ENCODE measurements around the gene AQP1.

AQP1 gene

DNA sequence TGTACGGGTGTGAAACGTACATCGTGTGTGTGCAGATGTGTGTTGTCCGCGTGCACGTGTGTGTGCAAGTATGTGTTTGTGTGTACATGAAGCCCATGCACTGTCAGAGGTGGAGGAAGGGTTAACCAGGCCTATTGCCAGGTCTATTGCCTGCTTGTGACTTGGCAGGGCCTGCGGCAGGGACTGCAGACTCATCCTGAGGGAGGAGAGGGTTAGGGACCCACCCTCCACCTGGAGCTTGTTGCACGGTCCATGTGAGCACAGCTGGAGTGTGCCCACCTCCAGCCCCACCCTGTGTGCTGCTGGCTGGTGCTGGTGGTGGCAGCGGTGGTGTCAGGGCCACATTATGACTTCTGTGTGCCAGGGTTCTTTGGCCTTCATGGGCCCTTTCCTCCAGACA, 7.1 kb upstream of the AQP1 start:
- no peak overlapping the region for H3K4me3 ChIP-seq (ENCODE audit: insufficient read depth, low read depth, low read length, poor library complexity, severe bottlenecking)
- no peaks in the 10 kb centered on the region for H3K36me3 ChIP-seq (ENCODE audit: control insufficient read depth, insufficient read depth, low read length)
- H3K4me1 ChIP-seq (ENCODE audit: control insufficient read depth, insufficient read depth, low read length, poor library complexity, severe bottlenecking): no peaks in the 10 kb centered on the region
- no peaks in the 10 kb centered on the region for H3K27me3 ChIP-seq (replicated peaks; ENCODE audit: control insufficient read depth, insufficient read depth, low read length, poor library complexity, severe bottlenecking)
- no peak for DNase-seq
- H3K9me3 ChIP-seq (ENCODE audit: control insufficient read depth, low read length): no peaks in the 10 kb centered on the region
- no peak overlapping the region for H3K27ac ChIP-seq (ENCODE audit: insufficient read depth, low read length, poor library complexity, severe bottlenecking)

GRCh38 chr7:30905078-30906012, 6.3 kb upstream of the AQP1 start:
- H3K27ac ChIP-seq (ENCODE audit: insufficient read depth, low read length, poor library complexity, severe bottlenecking): no peak overlapping the region
- no peak for DNase-seq
- no peaks in the 10 kb centered on the region for H3K27me3 ChIP-seq (replicated peaks; ENCODE audit: control insufficient read depth, insufficient read depth, low read length, poor library complexity, severe bottlenecking)
- H3K36me3 ChIP-seq (ENCODE audit: control insufficient read depth, insufficient read depth, low read length): no peaks in the 10 kb centered on the region
- no peaks in the 10 kb centered on the region for H3K4me1 ChIP-seq (ENCODE audit: control insufficient read depth, insufficient read depth, low read length, poor library complexity, severe bottlenecking)
- H3K4me3 ChIP-seq (ENCODE audit: insufficient read depth, low read depth, low read length, poor library complexity, severe bottlenecking): no peak overlapping the region
- H3K9me3 ChIP-seq (ENCODE audit: control insufficient read depth, low read length): no peaks in the 10 kb centered on the region

DNA sequence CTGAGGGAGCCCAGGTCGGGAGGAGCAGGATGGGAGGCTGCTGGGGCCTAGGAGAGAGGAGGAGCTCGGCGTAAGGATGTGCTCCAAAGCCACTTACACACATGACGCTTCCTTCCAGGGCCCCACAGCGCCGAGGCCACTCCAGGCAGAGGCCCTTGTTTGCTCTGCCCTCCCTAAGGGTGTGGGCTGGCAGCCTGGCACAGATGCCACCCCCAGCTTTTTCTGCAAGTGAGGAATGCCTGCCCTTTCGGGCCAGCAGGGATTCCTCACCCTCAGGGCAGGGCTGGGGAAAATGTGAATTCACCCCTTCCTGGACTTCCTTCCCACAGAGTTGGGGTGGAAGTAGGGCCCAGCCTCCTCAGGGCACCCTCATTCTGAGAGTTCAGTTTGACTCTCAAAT, 5.6 kb upstream of the AQP1 start:
- H3K4me3 ChIP-seq (ENCODE audit: insufficient read depth, low read depth, low read length, poor library complexity, severe bottlenecking): no peak overlapping the region
- DNase-seq: no peak
- no peaks in the 10 kb centered on the region for H3K27me3 ChIP-seq (replicated peaks; ENCODE audit: control insufficient read depth, insufficient read depth, low read length, poor library complexity, severe bottlenecking)
- no peaks in the 10 kb centered on the region for H3K4me1 ChIP-seq (ENCODE audit: control insufficient read depth, insufficient read depth, low read length, poor library complexity, severe bottlenecking)
- H3K36me3 ChIP-seq (ENCODE audit: control insufficient read depth, insufficient read depth, low read length): no peaks in the 10 kb centered on the region
- H3K27ac ChIP-seq (ENCODE audit: insufficient read depth, low read length, poor library complexity, severe bottlenecking): no peak overlapping the region
- H3K9me3 ChIP-seq (ENCODE audit: control insufficient read depth, low read length): no peaks in the 10 kb centered on the region

- Histone ChIP-seq H3K4me1 (ENCODE audit: control insufficient read depth, insufficient read depth, low read length, poor library complexity, severe bottlenecking) (no peaks in the 10 kb centered on the region), H3K9me3 (ENCODE audit: control insufficient read depth, low read length) (no peaks in the 10 kb centered on the region), H3K27ac (ENCODE audit: insufficient read depth, low read length, poor library complexity, severe bottlenecking) (no peak overlapping the region), H3K4me3 (ENCODE audit: insufficient read depth, low read depth, low read length, poor library complexity, severe bottlenecking) (no peak overlapping the region), H3K36me3 (ENCODE audit: control insufficient read depth, insufficient read depth, low read length) (no peaks in the 10 kb centered on the region), H3K27me3 (replicated peaks; ENCODE audit: control insufficient read depth, insufficient read depth, low read length, poor library complexity, severe bottlenecking) (no peaks in the 10 kb centered on the region)
- no peak for DNase-seq
Measured at GRCh38 chr7:30906515-30907240, 5.0 kb upstream of the AQP1 start.

DNA sequence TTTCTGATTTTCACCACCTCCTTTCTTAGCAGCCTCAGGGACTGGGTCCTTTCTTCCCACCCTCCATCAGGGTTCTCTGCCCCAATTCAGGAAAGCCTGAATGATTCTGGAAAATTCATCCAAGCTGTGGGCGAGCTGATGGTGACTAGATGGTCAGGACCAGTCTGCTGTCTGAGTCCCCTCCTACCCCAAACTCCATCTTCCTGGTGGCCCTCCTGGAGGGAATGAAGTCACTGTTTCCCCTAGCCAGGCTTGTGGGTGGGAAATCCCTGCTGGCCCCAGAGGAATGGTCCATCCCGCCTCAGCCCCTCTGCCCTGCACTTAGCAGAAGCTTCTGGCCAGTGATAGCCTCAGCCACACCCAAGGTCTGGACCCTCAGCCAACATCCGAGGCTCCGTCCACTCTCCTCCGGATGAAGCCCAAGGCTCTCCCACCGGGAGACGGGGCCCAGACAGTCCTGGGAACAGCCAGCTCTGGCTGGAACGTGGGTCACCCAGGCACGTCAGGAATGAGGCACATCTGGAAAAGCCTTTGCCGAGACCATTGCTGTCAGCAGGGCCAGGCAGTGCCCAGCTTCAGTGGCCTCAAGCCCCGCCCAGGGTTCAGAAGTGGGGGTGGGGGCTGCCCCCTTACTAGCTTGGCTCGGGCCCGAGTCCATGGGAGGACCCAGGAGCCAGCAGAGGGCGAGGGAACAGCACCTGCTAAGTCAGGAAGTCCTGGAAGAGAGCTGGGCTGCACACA, 4.0 kb upstream of the AQP1 start:
- Histone ChIP-seq H3K27me3 (replicated peaks; ENCODE audit: control insufficient read depth, insufficient read depth, low read length, poor library complexity, severe bottlenecking) (no peaks in the 10 kb centered on the region), H3K4me1 (ENCODE audit: control insufficient read depth, insufficient read depth, low read length, poor library complexity, severe bottlenecking) (no peaks in the 10 kb centered on the region), H3K4me3 (ENCODE audit: insufficient read depth, low read depth, low read length, poor library complexity, severe bottlenecking) (no peak overlapping the region), H3K9me3 (ENCODE audit: control insufficient read depth, low read length) (no peaks in the 10 kb centered on the region), H3K36me3 (ENCODE audit: control insufficient read depth, insufficient read depth, low read length) (no peaks in the 10 kb centered on the region), H3K27ac (ENCODE audit: insufficient read depth, low read length, poor library complexity, severe bottlenecking) (no peak overlapping the region)
- DNase-seq: no peak

- Histone ChIP-seq H3K4me3 (ENCODE audit: insufficient read depth, low read depth, low read length, poor library complexity, severe bottlenecking) (no peak overlapping the region), H3K27ac (ENCODE audit: insufficient read depth, low read length, poor library complexity, severe bottlenecking) (no peak overlapping the region), H3K9me3 (ENCODE audit: control insufficient read depth, low read length) (no peaks in the 10 kb centered on the region), H3K36me3 (ENCODE audit: control insufficient read depth, insufficient read depth, low read length) (no peaks in the 10 kb centered on the region), H3K4me1 (ENCODE audit: control insufficient read depth, insufficient read depth, low read length, poor library complexity, severe bottlenecking) (no peaks in the 10 kb centered on the region), H3K27me3 (replicated peaks; ENCODE audit: control insufficient read depth, insufficient read depth, low read length, poor library complexity, severe bottlenecking) (no peaks in the 10 kb centered on the region)
- DNase-seq: no peak
Measured at GRCh38 chr7:30908681-30909080, 3.0 kb upstream of the AQP1 start.

- no peaks in the 10 kb centered on the region for H3K9me3 ChIP-seq (ENCODE audit: control insufficient read depth, low read length)
- H3K27me3 ChIP-seq (replicated peaks; ENCODE audit: control insufficient read depth, insufficient read depth, low read length, poor library complexity, severe bottlenecking): no peaks in the 10 kb centered on the region
- H3K36me3 ChIP-seq (ENCODE audit: control insufficient read depth, insufficient read depth, low read length): no peaks in the 10 kb centered on the region
- no peak overlapping the region for H3K4me3 ChIP-seq (ENCODE audit: insufficient read depth, low read depth, low read length, poor library complexity, severe bottlenecking)
- no peak overlapping the region for H3K27ac ChIP-seq (ENCODE audit: insufficient read depth, low read length, poor library complexity, severe bottlenecking)
- DNase-seq: no peak
- H3K4me1 ChIP-seq (ENCODE audit: control insufficient read depth, insufficient read depth, low read length, poor library complexity, severe bottlenecking): no peaks in the 10 kb centered on the region
Measured at GRCh38 chr7:30909431-30909830, 2.2 kb upstream of the AQP1 start.

DNA sequence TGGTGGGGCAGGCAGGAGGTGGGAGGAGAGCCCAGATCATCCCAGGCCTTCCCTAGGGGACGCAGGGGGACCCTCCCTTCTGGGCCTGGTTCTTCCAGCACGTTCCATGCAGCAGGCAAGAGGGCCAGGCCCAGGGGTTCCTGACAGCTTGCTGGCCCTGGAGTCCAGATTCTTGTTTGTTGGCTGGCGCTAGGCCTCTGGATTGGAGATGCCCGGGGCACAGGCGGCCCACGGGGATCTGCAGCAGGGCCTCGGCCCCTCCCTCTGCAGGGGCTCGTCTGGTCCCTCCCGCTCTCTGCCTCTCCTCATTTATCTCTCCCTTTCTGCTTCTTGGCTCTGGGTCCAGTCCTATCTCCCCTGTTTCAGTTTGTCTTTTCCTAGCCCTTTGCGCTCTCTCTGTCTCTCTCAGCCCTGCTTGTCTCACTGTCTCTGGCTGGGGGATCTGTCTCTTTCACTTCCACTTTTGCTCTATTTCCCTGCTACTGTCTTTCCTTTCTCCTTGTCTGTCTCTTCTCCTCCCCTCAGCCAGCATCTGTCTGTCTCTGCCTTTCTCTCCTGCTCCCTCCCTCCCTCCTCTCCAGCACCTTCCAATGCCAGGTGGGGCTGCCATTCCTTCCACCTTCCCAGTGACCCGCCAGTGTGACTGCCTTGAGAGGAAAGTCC, 1.1 kb upstream of the AQP1 start:
- no peak overlapping the region for H3K27ac ChIP-seq (ENCODE audit: insufficient read depth, low read length, poor library complexity, severe bottlenecking)
- no peak overlapping the region for H3K4me3 ChIP-seq (ENCODE audit: insufficient read depth, low read depth, low read length, poor library complexity, severe bottlenecking)
- no peaks in the 10 kb centered on the region for H3K9me3 ChIP-seq (ENCODE audit: control insufficient read depth, low read length)
- no peak for DNase-seq
- no peaks in the 10 kb centered on the region for H3K27me3 ChIP-seq (replicated peaks; ENCODE audit: control insufficient read depth, insufficient read depth, low read length, poor library complexity, severe bottlenecking)
- H3K4me1 ChIP-seq (ENCODE audit: control insufficient read depth, insufficient read depth, low read length, poor library complexity, severe bottlenecking): no peaks in the 10 kb centered on the region
- no peaks in the 10 kb centered on the region for H3K36me3 ChIP-seq (ENCODE audit: control insufficient read depth, insufficient read depth, low read length)

GRCh38 chr7:30911133-30911532, 520 bp upstream of the AQP1 start:
- H3K4me1 ChIP-seq (ENCODE audit: control insufficient read depth, insufficient read depth, low read length, poor library complexity, severe bottlenecking): no peaks in the 10 kb centered on the region

More at GRCh38 chr7:30911133-30911532, 520 bp upstream of the AQP1 start:
- no peak overlapping the region for H3K27ac ChIP-seq (ENCODE audit: insufficient read depth, low read length, poor library complexity, severe bottlenecking)
- no peak for DNase-seq
- no peaks in the 10 kb centered on the region for H3K36me3 ChIP-seq (ENCODE audit: control insufficient read depth, insufficient read depth, low read length)
- no peaks in the 10 kb centered on the region for H3K27me3 ChIP-seq (replicated peaks; ENCODE audit: control insufficient read depth, insufficient read depth, low read length, poor library complexity, severe bottlenecking)
- no peak overlapping the region for H3K4me3 ChIP-seq (ENCODE audit: insufficient read depth, low read depth, low read length, poor library complexity, severe bottlenecking)
- H3K9me3 ChIP-seq (ENCODE audit: control insufficient read depth, low read length): no peaks in the 10 kb centered on the region

Measured in effector memory CD4-positive, alpha-beta T cell (primary cell).